MCF 10A (cell line): ENCODE measurements around the gene RPS8. TPM values are rescaled to one million over a fixed set of nuclear protein-coding genes. Genes with fewer than 3 reads are reported as not detected.
"Not testable (repeated sequence)": the region's sequence is repeated elsewhere in the genome, so short reads cannot be mapped to it uniquely, and the experiment has no call there.

Experiments used
- BruUV-seq: library from RNA; stranded (reverse); fragments of 400-500 nt; replicated peaks from 2 replicates; lab custom pipeline; 2021; lab: Mats Ljungman, UMichigan
- CTCF ChIA-PET: fragments of 300-600 bp; sonication (Branson Sonifier 250); formaldehyde crosslinking; extraction: SDS; loops from one replicate; lab custom pipeline; 2021; ENCODE audit warnings: antibody characterized with exemption, inconsistent platforms; lab: Yijun Ruan, JAX
- POLR2A ChIA-PET: fragments of 300-600, 350-650 bp; sonication (Branson Sonifier 250); formaldehyde crosslinking; extraction: SDS; loops from one replicate; lab custom pipeline; 2020; ENCODE audit warnings: antibody characterized with exemption, inconsistent platforms; lab: Yijun Ruan, JAX
- DNase-seq: peaks from one replicate; pipeline ENCODE4 v3.0.0-alpha.2; 2018; ENCODE audit not compliant: unreplicated experiment
- H3K27ac Mint-ChIP-seq: one replicate; pipeline ENCODE4 v1.8.0; 2022; ENCODE audit warnings: mild to moderate bottlenecking, low read depth, mixed read lengths; ENCODE audit not compliant: unreplicated experiment
- H3K27me3 Mint-ChIP-seq: one replicate; pipeline ENCODE4 v1.8.0; 2022; ENCODE audit warnings: mixed read lengths; ENCODE audit not compliant: insufficient read depth, unreplicated experiment
- H3K36me3 Mint-ChIP-seq: one replicate; pipeline ENCODE4 v1.8.0; 2022; ENCODE audit warnings: mild to moderate bottlenecking, moderate library complexity, mixed read lengths; ENCODE audit not compliant: insufficient read depth, unreplicated experiment
- H3K4me1 Mint-ChIP-seq: one replicate; pipeline ENCODE4 v1.8.0; 2022; ENCODE audit warnings: mixed read lengths; ENCODE audit not compliant: insufficient read depth, unreplicated experiment
- H3K4me3 Mint-ChIP-seq: one replicate; pipeline ENCODE4 v1.8.0; 2022; ENCODE audit warnings: mild to moderate bottlenecking, moderate library complexity, mixed read lengths; ENCODE audit not compliant: unreplicated experiment
- H3K9me3 Mint-ChIP-seq: one replicate; pipeline ENCODE4 v1.8.0; 2022; ENCODE audit warnings: mixed read lengths; ENCODE audit not compliant: unreplicated experiment
- CTCF ChIP-seq: fragments of 200-600 bp; IDR thresholded peaks from one replicate; pipeline ENCODE4 v1.8.0; 2022; ENCODE audit warnings: antibody characterized with exemption, mild to moderate bottlenecking; ENCODE audit not compliant: unreplicated experiment
- intact Hi-C: fragments of 100-400 bp; cut with micrococcal nuclease; formaldehyde crosslinking; loops from 2 replicates; pipeline ENCODE4 v1.14.1; 2022
- total RNA-seq: library from RNA; stranded (reverse); gene quantifications from 2 replicates; pipeline ENCODE4 v1.2.3, GENCODE V29; 2022

Gene RPS8
- total RNA-seq, 1 experiment from 2014 or later, result 2,454 TPM

- TF ChIP-seq CTCF, result no peak
- Mint-ChIP-seq H3K9me3 (no peaks in the 10 kb centered on the region), H3K4me3 (no peak overlapping the region), H3K4me1 (peaks cover 18% of the 10 kb centered on the region), H3K27me3 (no peaks in the 10 kb centered on the region), H3K27ac (peak overlapping the region; percentile 77), H3K36me3 (peaks cover 13% of the 10 kb centered on the region)
- ChIA-PET POLR2A (interaction anchor here (1.7 to 6.0 kb wide), 3 partner anchors 15 to 253 kb away, joined by 3 to 182 read pairs (median 18); partner anchors contain the start of genes EIF2B3 and RPS8), CTCF (interaction anchor here (0.6 to 1.4 kb wide), 5 partner anchors 10 to 85 kb away, joined by 3 to 5 read pairs (median 4); partner anchors contain the start of gene RPS8)
- intact Hi-C loops, result loop anchor here (5.0 kb wide), 3 partner anchors 279 to 759 kb away; partner anchors contain the start of genes HECTD3, TESK2 and UROD
- DNase-seq, result no peak
- no TSS peak for BruUV-seq
Observed at GRCh38 chr1:44733784-44734183, 41.6 kb upstream of the RPS8 start.

GRCh38 chr1:44735992-44736391, 39.3 kb upstream of the RPS8 start:
- H3K4me3 Mint-ChIP-seq, result no peak overlapping the region
- POLR2A ChIA-PET, result interaction anchor here (1.0 to 1.3 kb wide), 2 partner anchors 14 to 40 kb away, joined by 3 to 4 read pairs; partner anchors contain the start of gene RPS8
- no TSS peak for BruUV-seq
- H3K9me3 Mint-ChIP-seq, result no peaks in the 10 kb centered on the region
- no peak for TF ChIP-seq CTCF
- CTCF ChIA-PET, result no interaction called here
- peaks cover 10% of the 10 kb centered on the region for H3K4me1 Mint-ChIP-seq
- no peak overlapping the region for H3K27ac Mint-ChIP-seq
- DNase-seq, result no peak
- H3K36me3 Mint-ChIP-seq, result peaks cover 4% of the 10 kb centered on the region
- intact Hi-C loops, result no loop called here
- H3K27me3 Mint-ChIP-seq, result no peaks in the 10 kb centered on the region

GRCh38 chr1:44738953-44739306, 36.4 kb upstream of the RPS8 start:
- H3K4me3 Mint-ChIP-seq, result peak overlapping the region; percentile 90
- H3K27ac Mint-ChIP-seq, result peak overlapping the region; percentile 93
- H3K36me3 Mint-ChIP-seq, result peaks cover 15% of the 10 kb centered on the region
- intact Hi-C loops, result loop anchor here (2.0 kb wide), 1 partner anchor 36 kb away; the partner anchor contains the start of gene RPS8
- not testable (repeated sequence) for BruUV-seq, H3K4me1 Mint-ChIP-seq, H3K9me3 Mint-ChIP-seq, H3K27me3 Mint-ChIP-seq, DNase-seq
- CTCF ChIA-PET, result interaction anchor here (0.6 kb wide), 1 partner anchor 185 kb away, joined by 3 read pairs; no protein-coding TSS in a partner anchor
- POLR2A ChIA-PET, result interaction anchor here (0.7 to 9.2 kb wide), 7 partner anchors 8 to 246 kb away, joined by 3 to 53 read pairs (median 5); partner anchors contain the start of genes PLK3, RNU5D-1 and RPS8

GRCh38 chr1:44739307-44740178, 35.8 kb upstream of the RPS8 start, which contains the start of gene KIF2C:
Gene KIF2C (plus strand): TSS chr1:44739837. CDS start chr1:44739933, 96 bp downstream.
- H3K9me3 Mint-ChIP-seq, result no peaks in the 10 kb centered on the region
- no peak for TF ChIP-seq CTCF
- BruUV-seq, result TSS peak; percentile 96
- CTCF ChIA-PET, result interaction anchor here (0.6 to 1.5 kb wide), 2 partner anchors 8 to 185 kb away, joined by 3 to 7 read pairs; partner anchors contain the start of gene RNU5D-1
- H3K27me3 Mint-ChIP-seq, result no peaks in the 10 kb centered on the region
- peaks cover 6% of the 10 kb centered on the region for H3K4me1 Mint-ChIP-seq
- peak within 1 kb of the TSS; percentile 90 for H3K4me3 Mint-ChIP-seq
- DNase-seq, result peak; percentile 97
- H3K36me3 Mint-ChIP-seq, result peaks cover 21% of the 10 kb centered on the region
- POLR2A ChIA-PET, result interaction anchor here (0.7 to 9.2 kb wide), 10 partner anchors 8 to 271 kb away, joined by 3 to 53 read pairs (median 4); partner anchors contain the start of genes PLK3, RNU5D-1 and RPS8
- intact Hi-C loops, result loop anchor here (2.0 kb wide), 1 partner anchor 35 kb away; the partner anchor contains the start of gene RPS8
- H3K27ac Mint-ChIP-seq, result peak within 1 kb of the TSS; percentile 93
